Renal pelvis (tissue), 12 donors: Measurements from ENCODE around the gene CROCC2. TPM values are rescaled to one million over a fixed set of nuclear protein-coding genes. Genes with fewer than 3 reads are reported as not detected.

Source experiments
- DNase-seq: peaks from one replicate; pipeline ENCODE4 v3.0.0-alpha.2; 2013
- long read RNA-seq, 16 experiments: transcript quantifications; one replicate each; lab custom pipeline, GENCODE V29; 2026
- polyA plus RNA-seq, 3 donors: library from polyadenylated mRNA; unstranded; fragments of 120-200 nt; gene quantifications; one replicate each; pipeline ENCODE4 v1.2.1, GENCODE V29; 2013; ENCODE audit not compliant: insufficient read length in 3 of 3

The CROCC2 gene
- under 1 TPM; 0.04 to 0.07 (median 0.06) TPM for polyA plus RNA-seq
- long read RNA-seq, donor 1: 0 reads
- long read RNA-seq, donor 2: 0 reads
- long read RNA-seq, donor 3: 0 reads
- long read RNA-seq, donor 4: 0 reads
- long read RNA-seq, donor 5: 0 reads
- long read RNA-seq, donor 6: 0 reads
- long read RNA-seq, donor 7: 0 reads
- long read RNA-seq, donor 8: 0 reads
- long read RNA-seq, donor 9: 0 reads
- long read RNA-seq, donor 10: 0 reads
- long read RNA-seq, donor 11: 0 reads
- long read RNA-seq, donor 12: 0 reads
- long read RNA-seq, donor 13: 0 reads
- long read RNA-seq, donor 14: 0 reads
- long read RNA-seq, donor 15: 0 reads
- long read RNA-seq, donor 16: 0 reads

GRCh38 chr2:240906141-240906910 is at the start of gene CROCC2:
TSS of gene CROCC2 (plus strand) at chr2:240906336. CDS start at chr2:240906514, 178 bp downstream.
- DNase-seq: peak; percentile 63

DNA sequence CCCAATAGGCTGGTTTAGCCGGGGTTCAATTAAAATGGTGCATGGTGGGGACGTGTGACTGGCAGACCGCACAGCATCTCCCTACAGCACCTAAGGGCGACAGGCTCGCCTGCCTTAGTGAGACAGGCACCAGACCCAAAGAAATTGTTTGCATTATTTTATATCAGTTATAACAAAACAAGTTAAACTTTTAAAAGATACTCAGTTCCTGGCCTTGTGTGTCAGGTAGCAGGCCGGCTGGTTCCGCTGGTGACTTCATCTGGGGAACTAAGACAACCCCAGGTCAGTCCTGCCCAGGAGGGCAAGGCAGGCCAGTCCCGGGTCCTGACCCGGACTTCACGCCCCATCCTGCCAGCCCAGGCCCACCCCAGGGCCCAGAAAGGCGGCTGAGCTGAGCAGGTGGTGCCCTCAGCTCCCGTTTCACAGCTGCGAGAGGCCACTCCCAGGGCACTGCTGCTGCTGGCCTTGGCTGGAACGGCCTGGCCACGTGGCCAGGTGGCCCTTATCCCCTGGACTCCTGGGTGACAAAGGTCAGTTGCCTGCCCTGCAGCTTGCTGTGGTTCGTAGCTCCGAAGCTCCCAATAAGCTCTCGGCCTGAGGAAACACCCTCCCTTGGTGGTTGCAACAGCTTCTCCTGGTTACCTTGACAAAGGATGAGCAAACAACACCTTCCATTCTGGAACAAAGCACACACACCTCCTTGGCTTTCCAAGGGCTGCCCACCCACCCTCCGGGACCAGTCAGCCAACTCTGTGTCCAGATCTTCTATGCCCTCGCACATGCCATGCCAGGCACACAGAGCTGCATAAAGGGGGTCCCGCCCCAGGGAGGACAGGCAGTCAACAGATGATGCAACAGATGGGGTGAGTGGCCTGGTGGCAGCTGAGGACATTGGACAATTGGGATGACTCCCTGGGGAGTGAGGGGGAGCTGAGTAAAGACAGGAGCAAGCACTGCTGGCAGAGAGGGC is 48.8 kb upstream of the CROCC2 start:
- no peak for DNase-seq

DNA sequence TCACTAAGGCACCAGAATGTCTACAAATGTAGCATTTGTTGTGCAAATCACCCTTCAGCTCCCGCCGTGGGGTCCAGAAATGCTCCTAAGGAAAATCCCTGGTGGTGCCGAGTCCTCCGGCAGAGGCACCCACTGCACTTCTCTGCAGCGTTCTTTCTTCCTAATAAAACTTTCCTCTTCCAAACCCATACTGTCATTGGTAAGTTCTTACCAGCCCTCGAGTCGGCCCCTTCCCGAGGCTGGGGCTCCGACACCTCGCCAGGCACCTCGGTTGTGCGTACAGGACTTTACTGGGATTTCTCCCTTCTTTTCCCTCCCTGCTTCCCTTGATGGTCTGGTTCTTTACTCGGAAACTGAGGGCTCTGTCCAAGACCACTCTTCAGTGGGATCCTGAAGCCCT is 47.8 kb upstream of the CROCC2 start:
- DNase-seq: no peak

- no peak for DNase-seq
Observed at GRCh38 chr2:240858871-240859270, 47.3 kb upstream of the CROCC2 start.

DNA sequence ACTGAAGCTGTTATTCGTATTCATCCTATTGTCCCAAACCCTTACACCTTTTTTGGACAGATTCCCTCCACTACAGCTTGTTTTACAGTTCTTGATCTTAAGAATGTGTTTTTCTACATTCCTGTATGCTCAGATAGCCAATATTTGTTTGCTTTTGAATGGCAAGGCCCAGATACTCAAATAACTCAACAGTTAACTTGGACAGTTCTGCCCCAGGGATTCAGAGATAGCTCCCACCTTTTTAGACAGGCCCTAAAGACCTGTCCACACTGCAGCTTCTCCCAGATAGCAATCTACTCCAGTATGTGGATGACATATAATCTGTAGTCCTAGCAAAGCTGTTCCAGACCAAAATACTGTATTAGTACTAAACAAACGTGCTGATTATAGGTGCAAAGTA is 44.6 kb upstream of the CROCC2 start:
- no peak for DNase-seq

DNA sequence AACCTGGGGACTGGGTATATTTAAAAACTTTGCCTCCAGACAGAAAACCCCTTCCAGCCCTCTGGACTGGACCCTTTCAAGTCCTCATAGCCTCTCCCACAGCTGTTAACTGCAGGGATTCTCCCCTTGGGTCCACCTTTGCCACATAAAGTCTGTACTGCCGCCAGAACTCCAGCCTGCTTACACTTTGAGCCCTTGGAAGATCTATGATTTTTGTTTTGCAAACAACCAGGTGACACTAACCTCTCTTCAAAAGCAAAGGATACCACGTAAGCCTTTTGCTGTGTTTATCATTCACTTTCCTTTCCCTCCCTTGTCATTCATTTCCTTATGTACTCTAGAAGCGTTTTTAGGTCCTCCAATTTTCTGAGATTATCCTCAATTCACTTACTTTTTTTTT is 41.7 kb upstream of the CROCC2 start:
- DNase-seq: no peak

GRCh38 chr2:240865391-240865790 is 40.7 kb upstream of the CROCC2 start:
- no peak for DNase-seq

GRCh38 chr2:240868286-240869108 is 37.6 kb upstream of the CROCC2 start, which contains the start of gene AGXT:
TSS of gene AGXT (plus strand) at chr2:240868824. CDS start at chr2:240868866, 42 bp downstream.
- no peak for DNase-seq

GRCh38 chr2:240869109-240869955 is 36.8 kb upstream of the CROCC2 start:
- DNase-seq: no peak

- no peak for DNase-seq
Observed at GRCh38 chr2:240869956-240870875, 35.9 kb upstream of the CROCC2 start.

GRCh38 chr2:240871071-240871958 is 34.8 kb upstream of the CROCC2 start:
- no peak for DNase-seq

DNA sequence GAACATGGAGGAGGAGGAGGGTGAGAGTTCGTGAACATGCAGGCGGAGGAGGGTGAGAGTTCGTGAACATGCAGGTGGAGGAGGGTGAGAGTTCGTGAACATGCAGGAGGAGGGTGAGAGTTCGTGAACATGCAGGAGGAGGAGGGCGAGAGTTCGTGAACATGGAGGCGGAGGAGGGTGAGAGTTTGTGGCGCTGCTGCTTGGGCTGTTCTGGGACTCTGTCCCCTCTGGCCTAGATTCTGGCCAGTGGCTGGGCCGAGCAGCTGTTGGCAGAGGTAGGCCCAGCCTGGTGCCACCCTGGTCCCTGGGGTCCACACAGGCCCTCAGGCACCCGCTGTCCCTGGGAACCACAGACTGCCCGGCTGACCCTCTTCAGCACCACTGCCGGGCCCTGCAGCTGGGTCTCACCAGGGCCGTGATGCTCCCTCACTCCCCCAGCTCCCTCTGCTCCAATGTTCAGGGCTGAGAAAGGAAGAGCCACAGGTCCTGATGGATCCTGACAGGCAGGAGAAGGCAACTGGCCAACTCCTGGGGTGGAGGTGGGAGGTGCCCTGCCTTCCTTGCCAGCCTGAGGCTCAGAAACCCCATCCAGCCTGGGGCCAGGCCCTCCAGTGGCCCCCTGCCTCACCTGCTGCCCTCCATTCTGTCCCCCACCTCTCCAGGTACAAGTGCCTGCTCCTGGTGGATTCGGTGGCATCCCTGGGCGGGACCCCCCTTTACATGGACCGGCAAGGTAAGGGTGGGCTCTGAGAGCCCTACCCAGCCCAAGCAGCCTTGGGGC is 33.6 kb upstream of the CROCC2 start:
- no peak for DNase-seq

- no peak for DNase-seq
Observed at GRCh38 chr2:240873098-240873788, 32.9 kb upstream of the CROCC2 start.

DNA sequence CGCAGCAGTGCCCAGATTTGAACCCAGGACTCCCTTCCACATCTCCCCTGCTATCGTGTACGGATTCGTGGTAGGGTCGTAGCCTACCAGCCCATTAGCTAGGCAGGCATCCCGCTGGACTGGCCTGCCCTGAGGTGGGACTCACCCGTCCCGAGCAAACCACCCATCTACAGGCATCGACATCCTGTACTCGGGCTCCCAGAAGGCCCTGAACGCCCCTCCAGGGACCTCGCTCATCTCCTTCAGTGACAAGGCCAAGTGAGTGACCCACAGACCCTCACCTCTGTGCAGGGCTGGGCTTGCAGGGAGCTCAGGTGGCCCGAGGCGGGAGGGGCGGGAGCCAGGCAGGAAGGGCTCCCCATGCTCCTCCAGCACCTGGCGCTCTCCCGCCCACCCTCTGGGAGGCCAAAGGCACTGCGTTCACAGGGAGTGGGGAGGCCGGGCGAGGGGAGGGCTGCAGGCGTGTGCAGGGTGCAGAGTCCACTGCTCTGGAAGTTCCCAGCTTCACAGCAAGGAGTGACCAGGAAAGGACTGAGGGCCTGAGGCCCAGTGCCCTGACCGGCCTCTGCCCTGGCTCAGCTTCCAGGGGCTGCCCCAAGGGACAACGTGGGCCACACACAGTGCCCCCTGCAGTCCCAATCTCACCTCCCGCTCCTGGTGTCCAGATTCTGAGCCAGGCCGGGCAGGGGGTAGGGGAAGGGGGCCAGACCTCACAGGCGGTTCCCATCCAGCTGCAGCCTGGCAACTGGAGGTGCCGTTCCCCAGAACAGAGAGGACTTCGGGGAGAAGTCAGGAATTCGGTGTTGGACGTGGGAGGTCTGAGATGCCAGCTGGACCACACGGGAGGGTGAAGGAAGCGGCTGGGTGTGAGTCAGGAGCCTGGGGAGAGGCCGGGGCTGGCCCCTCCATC is 32.1 kb upstream of the CROCC2 start:
- no peak for DNase-seq

DNA sequence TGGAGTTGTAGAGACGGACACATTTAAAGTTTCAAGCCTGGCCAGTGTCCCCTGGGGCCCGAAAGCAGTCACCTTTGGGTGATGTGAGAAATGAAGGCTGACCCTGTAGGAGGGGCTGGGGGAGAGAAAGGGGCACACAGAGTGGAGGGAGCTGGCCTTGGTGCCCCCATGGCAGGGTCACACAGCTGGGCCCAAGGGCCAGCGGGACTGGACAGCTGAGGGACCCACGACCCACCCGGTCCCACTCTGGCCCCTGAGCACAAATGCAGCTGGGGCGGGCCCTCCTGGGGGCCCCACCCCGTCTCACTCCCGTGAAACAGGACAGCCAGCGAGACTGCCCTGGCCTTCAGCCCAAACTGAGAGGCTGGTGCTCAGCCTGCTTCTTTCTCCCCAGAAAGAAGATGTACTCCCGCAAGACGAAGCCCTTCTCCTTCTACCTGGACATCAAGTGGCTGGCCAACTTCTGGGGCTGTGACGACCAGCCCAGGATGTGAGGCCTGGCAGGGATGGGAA is 31.4 kb upstream of the CROCC2 start:
- DNase-seq: no peak
